Superior temporal gyrus (tissue), 1 donor: Measurements from ENCODE around the gene ALPL.

Experiments
- DNase-seq: peaks from one replicate; pipeline ENCODE4 v3.0.0-alpha.2; 2016; ENCODE audit errors: extremely low spot score

Gene ALPL

GRCh38 chr1:21576031-21576797, 67.0 kb downstream of the ALPL start:
- DNase-seq = no peak

GRCh38 chr1:21576798-21577187, 67.6 kb downstream of the ALPL start:
- no peak for DNase-seq

GRCh38 chr1:21577324-21577723, 68.1 kb downstream of the ALPL start:
- DNase-seq = no peak

GRCh38 chr1:21577933-21578332, 68.7 kb downstream of the ALPL start:
- DNase-seq = no peak

GRCh38 chr1:21579791-21580190, 70.6 kb downstream of the ALPL start:
- DNase-seq = no peak

- no peak for DNase-seq
Observed at GRCh38 chr1:21584096-21584495, 74.9 kb downstream of the ALPL start.

- DNase-seq = no peak
Observed at GRCh38 chr1:21585037-21585436, 75.8 kb downstream of the ALPL start.

- DNase-seq = no peak
Observed at GRCh38 chr1:21586222-21586621, 77.0 kb downstream of the ALPL start.

- DNase-seq = no peak
Observed at GRCh38 chr1:21586846-21587601, 77.8 kb downstream of the ALPL start.

- DNase-seq = no peak
Observed at GRCh38 chr1:21587602-21587953, 78.4 kb downstream of the ALPL start.

GRCh38 chr1:21589618-21590017, 80.4 kb downstream of the ALPL start:
- DNase-seq = no peak

GRCh38 chr1:21590126-21590880, 81.1 kb downstream of the ALPL start:
- DNase-seq = peak; percentile 16

- DNase-seq = no peak
Observed at GRCh38 chr1:21590934-21591333, 81.7 kb downstream of the ALPL start.

- peak; percentile 11 for DNase-seq
Observed at GRCh38 chr1:21592086-21592865, 83.1 kb downstream of the ALPL start.

GRCh38 chr1:21593231-21593630, 84.0 kb downstream of the ALPL start:
- no peak for DNase-seq

GRCh38 chr1:21594501-21594900, 85.3 kb downstream of the ALPL start:
- no peak for DNase-seq

GRCh38 chr1:21594935-21595897, 86.0 kb downstream of the ALPL start:
- peak; percentile 65 for DNase-seq

GRCh38 chr1:21596174-21596573, 87.0 kb downstream of the ALPL start:
- no peak for DNase-seq

GRCh38 chr1:21596628-21597027, 87.4 kb downstream of the ALPL start:
- no peak for DNase-seq

GRCh38 chr1:21597753-21598152, 88.5 kb downstream of the ALPL start:
- DNase-seq = no peak

GRCh38 chr1:21598417-21598816, 89.2 kb downstream of the ALPL start:
- DNase-seq = no peak
